Stomach smooth muscle (tissue), 2 donors: ENCODE data around the gene ESF1.
"Not testable (repeated sequence)": the region's sequence is repeated elsewhere in the genome, so short reads cannot be mapped to it uniquely, and the experiment has no call there.

ENCODE experiments used
- H3K27ac ChIP-seq: one replicate; pipeline ENCODE4 v1.7.0; 2013; ENCODE audit warnings: mild to moderate bottlenecking, low read length, inconsistent platforms
- H3K27me3 ChIP-seq, 2 donors: one replicate each; pipeline ENCODE4 v1.7.0; 2013; ENCODE audit warnings: low read length in 2 of 2; ENCODE audit not compliant: insufficient read depth in 2 of 2, control insufficient read depth in 1 of 2
- H3K36me3 ChIP-seq, 2 donors: one replicate each; pipeline ENCODE4 v1.7.0; 2013; ENCODE audit warnings: low read length in 2 of 2; ENCODE audit not compliant: control insufficient read depth in 2 of 2, insufficient read depth in 2 of 2
- H3K4me1 ChIP-seq: one replicate; pipeline ENCODE4 v1.7.0; 2013; ENCODE audit warnings: low read length; ENCODE audit not compliant: control insufficient read depth, insufficient read depth
- H3K4me3 ChIP-seq, 2 donors: one replicate each; pipeline ENCODE4 v1.7.0; 2013; ENCODE audit warnings: low read length in 2 of 2
- H3K9ac ChIP-seq, 2 donors: one replicate each; pipeline ENCODE4 v1.7.0; 2013; ENCODE audit warnings: low read length in 2 of 2, mild to moderate bottlenecking in 1 of 2
- H3K9me3 ChIP-seq, 2 donors: one replicate each; pipeline ENCODE4 v1.7.0; 2013; ENCODE audit warnings: low read length in 2 of 2; ENCODE audit not compliant: control insufficient read depth in 2 of 2
- donor health status: healthy.
- donor health status: Pancreatic carcinoma.

The ESF1 gene

GRCh38 chr20:13765868-13766416 lies 18.8 kb downstream of the ESF1 start:
- Histone ChIP-seq H3K27ac (no peak overlapping the region), H3K36me3 (peaks cover 31 to 40% of the 10 kb centered on the region in 2 donors), H3K4me1 (no peaks in the 10 kb centered on the region), H3K9me3 (peaks cover 0 to 3% of the 10 kb centered on the region in 2 donors), H3K9ac (no peak overlapping the region), H3K4me3 (no peak overlapping the region), H3K27me3 (no peaks in the 10 kb centered on the region)

- peaks cover 31 to 40% of the 10 kb centered on the region in 2 donors for H3K36me3 ChIP-seq
Observed at GRCh38 chr20:13765299-13765698, 19.4 kb downstream of the ESF1 start.

DNA sequence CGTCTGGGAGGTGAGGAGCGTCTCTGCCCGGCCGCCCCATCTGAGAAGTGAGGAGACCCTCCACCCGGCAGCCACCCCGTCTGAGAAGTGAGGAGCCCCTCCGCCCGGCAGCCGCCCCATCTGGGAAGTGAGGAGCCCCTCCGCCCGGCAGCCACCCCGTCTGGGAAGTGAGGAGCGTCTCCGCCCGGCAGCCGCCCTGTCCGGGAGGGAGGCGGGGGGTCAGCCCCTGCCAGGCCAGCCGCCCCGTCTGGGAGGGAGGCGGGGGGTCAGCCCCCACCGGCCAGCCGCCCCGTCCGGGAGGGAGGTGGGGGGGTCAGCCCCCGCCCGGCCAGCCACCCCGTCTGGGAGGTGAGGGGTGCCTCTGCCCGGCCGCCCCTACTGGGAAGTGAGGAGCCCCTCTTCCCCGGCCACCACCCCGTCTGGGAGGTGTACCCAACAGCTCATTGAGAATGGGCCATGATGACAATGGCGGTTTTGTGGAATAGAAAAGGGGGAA lies 24.2 kb downstream of the ESF1 start:
- H3K9me3 ChIP-seq, H3K9ac ChIP-seq, H3K27ac ChIP-seq, H3K4me3 ChIP-seq, H3K4me1 ChIP-seq, H3K27me3 ChIP-seq: not testable (repeated sequence)
- H3K36me3 ChIP-seq, result peaks cover 8 to 31% of the 10 kb centered on the region in 2 donors

More at GRCh38 chr20:13765299-13765698, 19.4 kb downstream of the ESF1 start:
- no peak overlapping the region for H3K4me3 ChIP-seq
- H3K27ac ChIP-seq, result no peak overlapping the region
- H3K9me3 ChIP-seq, result peaks cover 0 to 3% of the 10 kb centered on the region in 2 donors
- H3K9ac ChIP-seq, result no peak overlapping the region
- no peaks in the 10 kb centered on the region for H3K27me3 ChIP-seq
- no peaks in the 10 kb centered on the region for H3K4me1 ChIP-seq

- no peaks in the 10 kb centered on the region for H3K27me3 ChIP-seq
- H3K9me3 ChIP-seq, result no peaks in the 10 kb centered on the region
- peaks cover 0 to 24% of the 10 kb centered on the region in 2 donors for H3K36me3 ChIP-seq
Observed at GRCh38 chr20:13758884-13759283, 25.8 kb downstream of the ESF1 start.

DNA sequence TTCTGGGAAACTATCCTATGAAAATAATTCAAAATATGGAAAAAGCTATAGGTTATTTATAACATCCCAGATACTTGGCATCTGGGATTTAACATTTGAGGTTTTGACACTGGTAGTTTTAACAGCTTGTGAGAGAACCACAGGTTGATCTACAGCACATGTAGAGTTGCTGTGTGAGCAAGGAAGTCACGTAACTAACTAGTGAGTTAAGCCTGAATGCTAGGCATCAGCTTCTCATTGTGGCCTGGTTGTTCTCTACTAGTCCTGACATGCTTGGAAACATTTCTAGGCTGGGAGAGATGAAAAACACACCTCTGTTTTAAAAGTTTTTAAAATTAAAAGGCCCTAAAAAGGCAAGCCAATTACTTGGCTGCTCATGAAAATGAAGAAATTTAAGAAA lies 28.2 kb downstream of the ESF1 start:
- Histone ChIP-seq H3K27me3 (no peaks in the 10 kb centered on the region), H3K9ac (no peak overlapping the region), H3K9me3 (no peaks in the 10 kb centered on the region), H3K4me3 (no peak overlapping the region), H3K36me3 (peaks cover 0 to 25% of the 10 kb centered on the region in 2 donors), H3K4me1 (no peaks in the 10 kb centered on the region), H3K27ac (no peak overlapping the region)

More at GRCh38 chr20:13758884-13759283, 25.8 kb downstream of the ESF1 start:
- H3K27ac ChIP-seq, result no peak overlapping the region
- H3K4me3 ChIP-seq, result no peak overlapping the region
- no peaks in the 10 kb centered on the region for H3K4me1 ChIP-seq
- no peak overlapping the region for H3K9ac ChIP-seq

DNA sequence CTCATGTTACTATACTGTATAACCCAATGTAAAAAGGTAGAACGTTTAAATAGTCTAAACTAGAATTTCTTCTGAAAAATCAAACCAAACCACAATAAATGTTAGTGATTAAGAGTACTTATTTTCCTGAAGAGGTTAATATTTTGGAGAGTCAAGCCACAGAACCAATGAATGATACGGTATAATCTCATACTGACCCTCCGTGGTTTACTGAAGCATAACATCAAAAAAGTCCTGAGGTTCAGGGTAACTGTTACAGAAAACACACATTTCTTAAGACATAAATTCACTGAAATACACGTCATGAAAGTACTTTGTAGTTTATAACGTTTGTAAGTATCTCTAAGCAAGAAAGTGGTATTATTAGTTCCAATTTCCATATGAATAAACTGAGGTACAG lies 28.9 kb downstream of the ESF1 start:
- no peak overlapping the region for H3K9ac ChIP-seq
- no peaks in the 10 kb centered on the region for H3K9me3 ChIP-seq
- H3K36me3 ChIP-seq, result peaks cover 0 to 25% of the 10 kb centered on the region in 2 donors
- H3K4me1 ChIP-seq, result no peaks in the 10 kb centered on the region
- no peak overlapping the region for H3K4me3 ChIP-seq
- H3K27me3 ChIP-seq, result no peaks in the 10 kb centered on the region
- no peak overlapping the region for H3K27ac ChIP-seq

- no peaks in the 10 kb centered on the region for H3K27me3 ChIP-seq
- peaks cover 0 to 14% of the 10 kb centered on the region in 2 donors for H3K36me3 ChIP-seq
- no peaks in the 10 kb centered on the region for H3K9me3 ChIP-seq
Observed at GRCh38 chr20:13753436-13754036, 31.2 kb downstream of the ESF1 start.

DNA sequence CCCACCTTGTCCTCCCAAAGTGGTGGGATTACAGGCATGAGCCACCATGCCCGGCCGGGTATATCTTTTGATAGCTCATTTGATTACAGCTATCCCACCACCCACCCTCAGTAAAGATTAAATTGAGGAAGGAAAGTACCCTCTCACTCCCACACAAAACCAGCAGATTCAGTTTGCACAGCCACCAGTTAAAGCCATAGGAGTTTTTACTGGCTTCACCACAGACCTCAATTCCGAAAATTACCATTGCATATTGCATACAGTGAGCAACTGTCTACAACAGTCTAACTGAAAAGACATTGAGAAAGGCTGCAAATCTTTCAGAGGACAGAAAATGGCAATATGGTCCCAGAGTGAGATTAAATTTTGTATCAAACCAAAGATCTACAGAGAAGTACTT lies 34.9 kb downstream of the ESF1 start:
- no peak overlapping the region for H3K27ac ChIP-seq
- no peak overlapping the region for H3K9ac ChIP-seq
- peaks cover 0 to 5% of the 10 kb centered on the region in 2 donors for H3K36me3 ChIP-seq
- no peaks in the 10 kb centered on the region for H3K27me3 ChIP-seq
- no peak overlapping the region for H3K4me3 ChIP-seq
- no peaks in the 10 kb centered on the region for H3K4me1 ChIP-seq
- H3K9me3 ChIP-seq, result no peaks in the 10 kb centered on the region

More at GRCh38 chr20:13753436-13754036, 31.2 kb downstream of the ESF1 start:
- no peak overlapping the region for H3K27ac ChIP-seq
- H3K4me3 ChIP-seq, result no peak overlapping the region
- H3K4me1 ChIP-seq, result no peaks in the 10 kb centered on the region
- H3K9ac ChIP-seq, result no peak overlapping the region

GRCh38 chr20:13745784-13746183 lies 38.9 kb downstream of the ESF1 start:
- Histone ChIP-seq H3K27ac (no peak overlapping the region), H3K4me1 (no peaks in the 10 kb centered on the region), H3K9me3 (peaks cover 0 to under 1% of the 10 kb centered on the region in 2 donors), H3K4me3 (no peak overlapping the region), H3K9ac (no peak overlapping the region), H3K27me3 (no peaks in the 10 kb centered on the region), H3K36me3 (peaks cover 4% of the 10 kb centered on the region in 2 donors)

DNA sequence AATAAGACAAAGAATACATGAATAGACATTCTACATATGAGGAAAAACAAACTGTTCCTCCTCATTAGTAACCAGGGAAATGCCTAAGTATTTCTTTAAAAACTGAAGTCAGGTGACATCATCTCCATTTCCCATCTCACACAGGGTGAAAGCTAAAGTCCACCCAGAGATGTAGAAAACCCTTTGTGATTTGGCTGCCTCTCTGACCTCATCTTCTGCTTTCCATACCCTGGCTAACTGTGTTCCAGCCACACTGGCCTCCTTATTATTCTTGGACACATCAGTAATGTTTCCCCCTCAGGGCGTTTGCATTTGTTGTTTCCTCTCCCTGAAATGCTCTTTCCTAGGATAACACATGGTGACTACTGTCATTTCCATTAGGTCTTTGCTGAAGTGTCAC lies 40.4 kb downstream of the ESF1 start:
- Histone ChIP-seq H3K36me3 (peaks cover 4% of the 10 kb centered on the region in 2 donors), H3K27ac (no peak overlapping the region), H3K9ac (no peak overlapping the region), H3K27me3 (no peaks in the 10 kb centered on the region), H3K4me3 (no peak overlapping the region), H3K9me3 (peaks cover 0 to 3% of the 10 kb centered on the region in 2 donors), H3K4me1 (no peaks in the 10 kb centered on the region)

GRCh38 chr20:13741879-13742278 lies 42.8 kb downstream of the ESF1 start:
- H3K4me1 ChIP-seq, result no peaks in the 10 kb centered on the region
- no peak overlapping the region for H3K4me3 ChIP-seq
- no peak overlapping the region for H3K9ac ChIP-seq
- peaks cover 4% of the 10 kb centered on the region in 2 donors for H3K36me3 ChIP-seq
- H3K9me3 ChIP-seq, result peaks cover 0 to 3% of the 10 kb centered on the region in 2 donors
- H3K27ac ChIP-seq, result no peak overlapping the region
- H3K27me3 ChIP-seq, result no peaks in the 10 kb centered on the region
